HG02571 (cell line): Measurements from ENCODE around the gene AQP1.

Experiments
- ATAC-seq: cut with Tn5 transposase; IDR thresholded peaks from one replicate; pipeline ENCODE4 v1.9.1; 2021; ENCODE audit warnings: mild to moderate bottlenecking, moderate library complexity; ENCODE audit not compliant: unreplicated experiment

The AQP1 gene

DNA sequence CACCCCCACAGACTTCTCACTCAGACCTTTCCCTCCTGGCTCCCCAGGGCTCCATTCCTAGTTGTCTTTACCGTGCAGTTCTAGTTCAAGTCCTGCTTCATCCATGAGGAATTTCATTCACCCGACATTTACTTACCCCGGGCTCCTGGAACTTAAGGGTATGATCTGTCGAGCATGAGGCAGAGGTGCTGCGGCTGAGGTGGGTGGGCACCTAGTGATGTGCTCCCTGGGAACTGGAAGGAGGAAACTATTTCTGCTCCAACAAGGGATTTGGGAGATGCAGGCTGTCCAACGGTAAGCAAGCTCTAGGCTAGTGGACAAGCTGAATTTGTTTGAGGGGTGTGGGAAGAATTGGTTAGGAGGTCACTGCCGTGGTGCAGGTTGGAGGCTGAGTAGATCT lies 30.2 kb upstream of the AQP1 start:
- no peak for ATAC-seq

DNA sequence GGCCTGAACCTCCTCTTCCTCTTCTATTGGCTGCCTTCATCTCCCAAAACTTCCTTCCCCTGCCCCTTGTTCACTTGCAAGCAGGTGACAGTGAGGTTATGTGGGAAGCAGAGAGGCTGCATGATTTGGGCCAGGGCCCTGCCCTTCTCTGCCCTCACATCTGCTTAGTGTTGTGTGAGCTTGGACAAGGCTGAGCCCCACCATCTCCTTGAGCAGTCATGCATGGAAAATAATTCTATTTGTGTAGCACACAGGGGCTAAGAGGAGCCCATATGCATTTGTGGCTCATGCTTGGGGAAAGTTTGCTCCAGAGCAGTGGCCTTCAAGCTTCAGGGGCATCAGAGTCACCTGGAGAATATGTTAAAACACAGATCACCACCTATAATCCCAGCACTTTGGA lies 26.8 kb upstream of the AQP1 start:
- no peak for ATAC-seq

- no peak for ATAC-seq
Measured at GRCh38 chr7:30886608-30887011, 25.0 kb upstream of the AQP1 start.

GRCh38 chr7:30887464-30887872 lies 24.2 kb upstream of the AQP1 start:
- no peak for ATAC-seq

- ATAC-seq, result no peak
Measured at GRCh38 chr7:30888747-30889146, 22.9 kb upstream of the AQP1 start.

- ATAC-seq, result no peak
Measured at GRCh38 chr7:30890226-30890625, 21.4 kb upstream of the AQP1 start.

- no peak for ATAC-seq
Measured at GRCh38 chr7:30893357-30893756, 18.3 kb upstream of the AQP1 start.

- ATAC-seq, result no peak
Measured at GRCh38 chr7:30894009-30894408, 17.6 kb upstream of the AQP1 start.

DNA sequence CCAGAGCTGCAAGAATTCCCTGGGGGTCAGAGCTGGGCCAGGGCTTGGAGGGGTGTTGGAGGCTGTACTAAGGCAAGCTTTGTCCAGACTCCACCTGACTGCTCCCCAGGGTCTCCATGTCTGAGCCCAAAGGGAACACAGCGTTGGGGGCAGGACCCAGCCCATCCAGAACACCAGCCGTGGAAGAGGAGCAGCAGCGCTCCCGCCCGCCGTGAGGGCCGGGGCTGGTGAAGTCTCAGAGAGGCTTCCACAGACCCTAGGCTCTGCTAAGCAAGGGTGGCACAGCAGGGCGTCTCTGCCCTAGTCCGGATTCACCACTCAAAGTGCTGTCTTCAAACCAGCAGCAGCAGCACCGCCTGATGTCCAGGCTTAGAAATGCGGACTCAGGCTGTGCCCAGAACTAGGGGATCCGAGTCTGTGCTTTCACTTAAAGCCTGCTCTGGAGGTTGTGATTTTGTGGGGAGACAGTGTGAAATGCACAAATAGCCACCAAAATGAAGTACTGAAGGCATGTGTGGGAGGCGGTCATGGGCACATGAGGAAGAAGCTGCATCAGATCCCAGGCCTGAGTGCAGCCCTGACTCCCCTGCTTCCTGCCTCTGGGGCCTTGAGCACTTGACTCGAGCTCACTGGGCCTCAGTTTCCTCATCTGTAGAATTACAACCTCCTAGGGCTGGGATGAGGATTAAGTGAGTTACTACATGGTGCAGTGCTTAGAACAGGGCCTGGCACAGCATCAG lies 16.6 kb upstream of the AQP1 start:
- no peak for ATAC-seq

GRCh38 chr7:30896036-30896435 lies 15.6 kb upstream of the AQP1 start:
- ATAC-seq, result no peak

- ATAC-seq, result no peak
Measured at GRCh38 chr7:30896783-30897637, 14.6 kb upstream of the AQP1 start.

- ATAC-seq, result no peak
Measured at GRCh38 chr7:30897770-30898169, 13.9 kb upstream of the AQP1 start.

GRCh38 chr7:30898411-30898810 lies 13.2 kb upstream of the AQP1 start:
- ATAC-seq, result no peak

DNA sequence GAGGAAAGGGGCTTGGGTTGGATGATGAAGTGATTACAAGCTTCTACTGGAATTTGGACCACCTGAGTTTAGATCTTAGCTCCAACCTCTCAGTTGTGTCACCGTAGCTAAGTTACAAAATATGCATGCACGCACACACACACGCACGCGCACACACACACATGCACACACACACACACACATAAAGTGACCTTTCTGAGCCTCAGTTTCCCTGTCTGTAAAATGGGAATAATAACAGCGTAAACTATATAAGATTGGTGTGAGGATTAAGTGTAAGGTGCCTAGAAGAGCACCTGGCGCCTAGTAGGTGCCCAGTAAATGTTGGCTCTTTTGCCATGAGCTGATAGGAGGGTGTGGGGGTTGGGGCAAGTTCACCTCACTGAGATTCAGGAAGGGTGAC lies 12.6 kb upstream of the AQP1 start:
- ATAC-seq, result no peak

GRCh38 chr7:30899630-30900029 lies 12.0 kb upstream of the AQP1 start:
- ATAC-seq, result no peak

DNA sequence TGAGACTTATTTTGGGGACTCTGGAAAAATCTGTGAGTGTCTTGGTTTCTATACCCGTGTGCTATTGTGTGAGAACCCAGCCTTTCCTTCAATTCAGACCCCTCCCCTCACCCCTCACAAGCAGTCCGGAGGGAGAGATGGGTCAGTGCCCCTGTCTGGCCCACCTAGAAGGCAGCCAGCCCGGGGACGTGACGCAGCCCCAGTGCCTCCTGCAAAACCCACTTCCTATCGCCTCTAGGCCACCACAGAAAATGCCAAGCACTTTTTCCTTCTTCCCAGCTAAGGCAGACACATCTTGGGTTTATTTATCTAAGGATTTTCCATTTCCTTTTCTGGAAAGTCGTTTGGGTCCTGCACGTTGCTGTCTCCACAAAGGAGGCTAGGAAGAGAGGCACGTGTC lies 11.6 kb upstream of the AQP1 start:
- ATAC-seq, result no peak

GRCh38 chr7:30900803-30901362 lies 10.8 kb upstream of the AQP1 start:
- no peak for ATAC-seq

GRCh38 chr7:30901856-30902255 lies 9.8 kb upstream of the AQP1 start:
- ATAC-seq, result no peak

GRCh38 chr7:30902466-30902865 lies 9.2 kb upstream of the AQP1 start:
- no peak for ATAC-seq

GRCh38 chr7:30903146-30903545 lies 8.5 kb upstream of the AQP1 start:
- ATAC-seq, result no peak

DNA sequence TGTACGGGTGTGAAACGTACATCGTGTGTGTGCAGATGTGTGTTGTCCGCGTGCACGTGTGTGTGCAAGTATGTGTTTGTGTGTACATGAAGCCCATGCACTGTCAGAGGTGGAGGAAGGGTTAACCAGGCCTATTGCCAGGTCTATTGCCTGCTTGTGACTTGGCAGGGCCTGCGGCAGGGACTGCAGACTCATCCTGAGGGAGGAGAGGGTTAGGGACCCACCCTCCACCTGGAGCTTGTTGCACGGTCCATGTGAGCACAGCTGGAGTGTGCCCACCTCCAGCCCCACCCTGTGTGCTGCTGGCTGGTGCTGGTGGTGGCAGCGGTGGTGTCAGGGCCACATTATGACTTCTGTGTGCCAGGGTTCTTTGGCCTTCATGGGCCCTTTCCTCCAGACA lies 7.1 kb upstream of the AQP1 start:
- no peak for ATAC-seq
